HG02571 (cell line): ENCODE measurements around the gene PLCG2.
"Not testable (repeated sequence)": the region's sequence is repeated elsewhere in the genome, so short reads cannot be mapped to it uniquely, and the experiment has no call there.

Experiments
- ATAC-seq: cut with Tn5 transposase; IDR thresholded peaks from one replicate; pipeline ENCODE4 v1.9.1; 2021; ENCODE audit warnings: mild to moderate bottlenecking, moderate library complexity; ENCODE audit not compliant: unreplicated experiment

PLCG2 gene

GRCh38 chr16:81977335-81977942 lies 198.3 kb downstream of the PLCG2 start:
- not testable (repeated sequence) for ATAC-seq

GRCh38 chr16:81987121-81987520 lies 208.0 kb downstream of the PLCG2 start:
- ATAC-seq = no peak

DNA sequence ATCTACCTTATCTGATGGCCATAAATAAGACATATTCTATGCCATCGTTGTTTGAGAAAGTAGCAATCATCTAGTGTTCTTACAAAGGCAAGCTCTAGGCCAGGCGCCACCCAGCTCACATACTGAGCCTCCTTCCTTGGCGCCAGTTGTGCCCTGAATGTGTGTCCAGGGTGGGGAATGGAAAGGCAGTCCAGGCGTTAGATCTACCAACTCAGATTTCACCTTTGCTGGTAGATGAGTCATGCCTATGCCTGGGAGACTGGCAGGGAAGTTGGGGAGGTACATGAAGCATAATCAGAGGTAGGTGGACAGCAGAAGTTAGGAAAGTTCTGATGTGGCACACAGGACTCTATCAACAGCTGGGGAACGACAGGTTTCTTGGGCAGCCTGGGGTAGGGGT lies 208.6 kb downstream of the PLCG2 start:
- ATAC-seq = no peak

GRCh38 chr16:81992859-81993258 lies 213.8 kb downstream of the PLCG2 start:
- no peak for ATAC-seq

DNA sequence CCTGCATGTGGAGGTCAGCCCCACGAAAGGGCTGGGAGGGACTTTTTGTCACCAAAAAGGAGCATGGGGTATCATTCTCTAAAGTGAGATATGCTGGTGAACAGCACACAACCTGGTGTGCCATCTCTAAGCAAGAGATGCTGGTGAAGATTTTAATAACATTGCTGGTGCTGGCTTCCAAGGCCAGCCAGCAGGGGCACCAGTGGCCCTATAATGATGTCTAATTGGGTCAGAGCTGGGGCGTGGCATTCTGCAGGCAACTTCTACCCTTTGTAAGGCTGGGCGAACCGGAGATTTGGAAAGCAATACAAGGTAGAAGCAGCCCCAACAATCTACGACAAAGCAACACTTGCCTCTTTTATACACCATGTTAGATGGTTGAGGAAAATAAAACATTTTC lies 215.4 kb downstream of the PLCG2 start:
- no peak for ATAC-seq

- no peak for ATAC-seq
Observed at GRCh38 chr16:81995651-81996050, 216.6 kb downstream of the PLCG2 start.

- no peak for ATAC-seq
Observed at GRCh38 chr16:81996664-81997509, 217.8 kb downstream of the PLCG2 start.

DNA sequence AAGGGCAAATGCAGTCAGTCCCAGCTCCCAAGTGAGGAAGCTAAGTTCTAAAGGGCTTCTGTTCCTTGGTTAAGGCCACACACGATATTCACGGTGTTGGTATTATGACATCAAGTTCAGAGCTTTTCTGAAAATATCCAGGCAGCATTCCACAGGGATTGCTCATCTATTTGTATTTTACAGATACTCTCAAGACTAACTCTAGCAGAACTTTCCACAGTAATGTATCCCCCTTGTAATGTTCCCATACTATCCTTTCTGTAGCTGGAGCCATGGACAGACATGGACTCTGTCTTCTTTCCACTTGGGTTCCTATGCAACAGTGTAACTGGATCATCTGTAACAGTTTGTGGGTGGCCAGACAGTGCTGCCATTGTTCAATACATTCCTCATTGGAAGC lies 218.6 kb downstream of the PLCG2 start:
- no peak for ATAC-seq

DNA sequence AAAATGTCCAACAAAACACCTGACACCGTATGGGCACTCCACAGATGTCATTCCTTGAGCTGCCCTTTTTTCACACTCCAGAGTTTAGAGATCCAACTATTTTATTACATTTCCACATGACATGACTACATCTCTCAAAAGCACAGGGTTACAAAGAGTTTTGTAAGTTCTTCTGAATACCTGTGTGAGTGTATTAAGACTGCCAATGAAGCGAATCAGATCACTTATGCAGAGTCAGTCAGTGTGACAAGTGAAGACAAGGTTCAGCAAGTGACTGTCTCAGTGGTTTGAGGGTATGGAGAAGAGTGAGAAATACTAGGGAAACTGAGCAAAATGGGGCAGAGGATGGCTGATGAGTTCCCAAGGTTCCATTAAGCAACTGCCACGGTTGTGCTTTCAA lies 223.7 kb downstream of the PLCG2 start:
- no peak for ATAC-seq

DNA sequence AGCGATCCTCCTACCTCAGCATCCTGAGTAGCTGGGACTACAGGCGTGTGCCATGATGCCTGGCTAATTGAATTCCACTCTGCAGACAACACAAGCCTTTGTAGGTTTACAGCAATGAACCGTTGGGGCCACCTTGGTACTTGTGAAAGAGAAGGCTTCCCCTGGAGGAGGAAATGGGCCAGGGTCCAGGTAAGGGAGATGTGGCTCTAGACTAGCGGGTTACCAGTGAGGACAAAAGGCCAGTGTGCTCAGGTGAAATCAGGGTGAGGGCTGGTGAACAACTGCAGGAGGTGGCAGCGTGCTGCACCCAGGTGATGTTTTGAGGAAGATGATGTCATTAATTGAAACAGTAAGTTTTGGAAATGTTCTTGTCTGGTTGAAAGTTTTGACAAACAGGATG lies 225.5 kb downstream of the PLCG2 start:
- ATAC-seq = no peak

DNA sequence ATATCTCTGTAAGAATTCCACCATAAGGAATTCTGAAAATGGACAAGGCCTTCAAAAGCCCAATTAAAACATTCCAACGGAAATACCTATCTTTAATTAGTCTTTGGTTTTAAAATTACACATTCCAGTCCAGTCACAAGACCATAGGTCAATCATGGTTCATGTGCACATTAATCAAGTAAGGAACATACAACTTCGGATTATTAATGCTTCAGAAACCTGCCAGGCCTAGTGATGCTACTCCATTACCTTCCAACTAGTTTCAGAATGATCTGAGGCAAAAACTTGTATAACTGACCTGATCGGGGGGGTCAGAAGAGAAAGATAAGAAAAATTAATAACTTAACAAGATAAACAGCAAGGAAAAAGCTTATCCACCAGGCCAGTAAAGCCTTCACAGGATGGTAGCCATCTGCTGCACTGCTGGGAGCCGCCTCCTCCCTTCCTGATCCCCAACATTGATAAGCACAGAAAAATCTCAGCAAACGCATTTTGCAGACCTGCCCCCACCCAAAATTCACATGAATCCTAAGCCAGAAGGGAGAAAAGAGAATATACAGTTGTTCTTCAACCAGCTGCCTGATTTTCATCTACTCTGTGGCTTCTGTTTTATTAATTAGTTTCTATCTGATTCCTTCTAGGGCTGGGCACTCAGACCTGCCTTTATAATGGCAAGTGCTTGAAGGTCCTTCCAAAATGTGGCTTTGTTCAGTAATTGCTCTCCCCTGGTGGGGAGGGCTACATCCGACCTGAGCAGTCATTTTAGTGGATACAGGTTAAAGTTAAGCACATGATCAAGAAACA lies 226.1 kb downstream of the PLCG2 start:
- no peak for ATAC-seq

GRCh38 chr16:82006036-82006435 lies 226.9 kb downstream of the PLCG2 start:
- no peak for ATAC-seq

- no peak for ATAC-seq
Observed at GRCh38 chr16:82007189-82007588, 228.1 kb downstream of the PLCG2 start.

GRCh38 chr16:82008957-82009592 lies 230.0 kb downstream of the PLCG2 start:
- no peak for ATAC-seq

- ATAC-seq = not testable (repeated sequence)
Observed at GRCh38 chr16:82009789-82010188, 230.7 kb downstream of the PLCG2 start.

- ATAC-seq = no peak
Observed at GRCh38 chr16:82010649-82011048, 231.6 kb downstream of the PLCG2 start.

DNA sequence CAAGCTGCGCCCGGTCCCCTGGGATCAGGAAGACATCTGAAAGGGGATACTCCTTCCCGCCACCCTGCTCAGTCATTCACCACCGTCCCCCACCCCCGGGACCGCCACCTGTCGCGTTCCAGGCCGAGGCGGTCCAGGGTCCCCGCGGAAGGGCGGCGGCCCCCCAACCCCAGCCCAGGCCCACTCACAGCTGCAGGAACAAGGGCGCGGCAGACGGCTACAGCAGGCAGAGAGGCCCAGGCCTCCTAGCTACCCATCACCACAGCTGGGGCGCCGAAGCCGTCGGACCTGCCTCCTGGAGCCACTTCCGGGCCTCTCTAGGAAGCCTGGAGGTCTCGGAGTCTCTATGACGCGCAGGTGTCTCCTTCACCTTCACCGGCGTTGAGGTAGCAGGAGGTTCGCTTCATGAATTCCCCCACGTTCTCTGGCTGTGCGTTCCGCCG lies 232.1 kb downstream of the PLCG2 start, which contains the start of gene SDR42E1:
SDR42E1 (minus strand) TSS at position 272 of the 443 bp plus-strand sequence. CDS start 10,612 bp downstream, outside the sequence.
- peak; percentile 82 for ATAC-seq
